Muscle of back (tissue), 11 donors: ENCODE results near the gene RHBDL3. TPM values are rescaled to one million over a fixed set of nuclear protein-coding genes. Genes with fewer than 3 reads are reported as not detected.
"Not testable (repeated sequence)": the region's sequence is repeated elsewhere in the genome, so short reads cannot be mapped to it uniquely, and the experiment has no call there.

Experiments
- DNase-seq, 3 donors: peaks; one replicate each; pipeline versions ENCODE4 v3.0.0 to v3.0.0-alpha.2; 2013
- polyA plus RNA-seq, 10 donors: library from polyadenylated mRNA; unstranded; fragments of 120-200 nt; gene quantifications; one replicate each; pipeline ENCODE4 v1.2.1, GENCODE V29; 2013; ENCODE audit not compliant: insufficient read length in 10 of 10

RHBDL3 gene
- polyA plus RNA-seq, 10 donors, result 1.1 to 3.2 (median 1.3) TPM

- DNase-seq, result no peak
Measured at GRCh38 chr17:32289471-32290070, 23.9 kb downstream of the RHBDL3 start.

- DNase-seq, result no peak
Measured at GRCh38 chr17:32292094-32292493, 26.5 kb downstream of the RHBDL3 start.

GRCh38 chr17:32297424-32297823 is 31.8 kb downstream of the RHBDL3 start:
- no peak for DNase-seq

- DNase-seq, result no peak
Measured at GRCh38 chr17:32297860-32298259, 32.2 kb downstream of the RHBDL3 start.

- DNase-seq, result no peak
Measured at GRCh38 chr17:32298298-32298697, 32.7 kb downstream of the RHBDL3 start.

- DNase-seq, result no peak
Measured at GRCh38 chr17:32298721-32299579, 33.3 kb downstream of the RHBDL3 start.

- DNase-seq, result no peak
Measured at GRCh38 chr17:32299580-32300164, 34.0 kb downstream of the RHBDL3 start.

- DNase-seq, result no peak
Measured at GRCh38 chr17:32302037-32302436, 36.4 kb downstream of the RHBDL3 start.

GRCh38 chr17:32302860-32303649 is 37.4 kb downstream of the RHBDL3 start:
- no peak for DNase-seq

GRCh38 chr17:32303781-32304288 is 38.2 kb downstream of the RHBDL3 start:
- no peak for DNase-seq

GRCh38 chr17:32305049-32305448 is 39.4 kb downstream of the RHBDL3 start:
- no peak for DNase-seq

GRCh38 chr17:32307658-32308057 is 42.0 kb downstream of the RHBDL3 start:
- DNase-seq, result no peak

GRCh38 chr17:32311028-32311536 is 45.5 kb downstream of the RHBDL3 start:
- DNase-seq, result peak; percentile 56 to 87 (median 65)

GRCh38 chr17:32314636-32315035 is 49.0 kb downstream of the RHBDL3 start:
- no peak for DNase-seq

- no peak for DNase-seq
Measured at GRCh38 chr17:32315171-32315570, 49.5 kb downstream of the RHBDL3 start.

GRCh38 chr17:32316653-32317052 is 51.0 kb downstream of the RHBDL3 start:
- DNase-seq, result not testable (repeated sequence)

- DNase-seq, result no peak
Measured at GRCh38 chr17:32317353-32317752, 51.7 kb downstream of the RHBDL3 start.

GRCh38 chr17:32318071-32318470 is 52.4 kb downstream of the RHBDL3 start:
- no peak for DNase-seq

GRCh38 chr17:32319548-32319905 is 53.9 kb downstream of the RHBDL3 start:
- DNase-seq, result peak; percentile 38 to 70 (median 66)

GRCh38 chr17:32320080-32320479 is 54.4 kb downstream of the RHBDL3 start:
- DNase-seq, result not testable (repeated sequence)

- DNase-seq, result no peak
Measured at GRCh38 chr17:32320847-32321246, 55.2 kb downstream of the RHBDL3 start.

GRCh38 chr17:32323046-32323445 is 57.4 kb downstream of the RHBDL3 start:
- DNase-seq, result no peak
